BE2C (cell line): Measurements from ENCODE around the gene RTF2.
"Not testable (repeated sequence)": the region's sequence is repeated elsewhere in the genome, so short reads cannot be mapped to it uniquely, and the experiment has no call there.

ENCODE experiments used
- DNase-seq: peaks from one replicate; pipeline ENCODE4 v3.0.0-alpha.2; 2020
- H3K27me3 ChIP-seq: fragments of 250-450 bp; sonication (Bioruptor Pico); 2 replicates; pipeline ENCODE4 v1.5.1; 2020; ENCODE audit warnings: mild to moderate bottlenecking
- H3K36me3 ChIP-seq: fragments of 250-450 bp; sonication (Bioruptor Pico); 2 replicates; pipeline ENCODE4 v1.5.1; 2020; ENCODE audit warnings: mild to moderate bottlenecking
- H3K4me1 ChIP-seq: fragments of 250-450 bp; sonication (Bioruptor Pico); 2 replicates; pipeline ENCODE4 v1.5.1; 2020
- H3K4me3 ChIP-seq: 2 replicates; pipeline ENCODE4 v1.5.1; 2011; ENCODE audit warnings: low read depth, low read length
- H3K9me3 ChIP-seq: fragments of 250-450 bp; sonication (Bioruptor Pico); 2 replicates; pipeline ENCODE4 v1.5.1; 2020
- TF ChIP-seq, protein P1 (sequence below): IDR thresholded peaks from 2 replicates; pipeline ENCODE4 v1.5.1; 2012; ENCODE audit warnings: mild to moderate bottlenecking, low read depth, low read length

RTF2 gene

DNA sequence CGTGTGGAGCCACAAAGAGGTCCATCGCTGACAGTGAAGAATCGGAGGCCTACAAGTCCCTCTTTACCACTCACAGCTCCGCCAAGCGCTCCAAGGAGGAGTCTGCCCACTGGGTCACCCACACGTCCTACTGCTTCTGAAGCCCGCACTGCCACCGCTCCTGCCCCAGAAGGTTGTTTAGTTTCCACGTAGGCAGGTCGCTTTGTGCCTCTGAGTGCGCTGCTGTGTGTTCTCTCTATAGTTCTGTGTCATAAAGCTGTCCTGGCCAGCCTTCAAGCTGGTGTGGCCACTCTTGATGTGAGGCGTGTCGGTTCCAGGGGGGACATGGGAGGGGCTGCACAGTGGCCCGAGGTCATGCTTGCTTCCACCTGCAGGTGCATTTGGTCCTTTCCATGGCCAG is 49.7 kb downstream of the RTF2 start:
- DNase-seq, result no peak
- TF ChIP-seq, protein P1, sequence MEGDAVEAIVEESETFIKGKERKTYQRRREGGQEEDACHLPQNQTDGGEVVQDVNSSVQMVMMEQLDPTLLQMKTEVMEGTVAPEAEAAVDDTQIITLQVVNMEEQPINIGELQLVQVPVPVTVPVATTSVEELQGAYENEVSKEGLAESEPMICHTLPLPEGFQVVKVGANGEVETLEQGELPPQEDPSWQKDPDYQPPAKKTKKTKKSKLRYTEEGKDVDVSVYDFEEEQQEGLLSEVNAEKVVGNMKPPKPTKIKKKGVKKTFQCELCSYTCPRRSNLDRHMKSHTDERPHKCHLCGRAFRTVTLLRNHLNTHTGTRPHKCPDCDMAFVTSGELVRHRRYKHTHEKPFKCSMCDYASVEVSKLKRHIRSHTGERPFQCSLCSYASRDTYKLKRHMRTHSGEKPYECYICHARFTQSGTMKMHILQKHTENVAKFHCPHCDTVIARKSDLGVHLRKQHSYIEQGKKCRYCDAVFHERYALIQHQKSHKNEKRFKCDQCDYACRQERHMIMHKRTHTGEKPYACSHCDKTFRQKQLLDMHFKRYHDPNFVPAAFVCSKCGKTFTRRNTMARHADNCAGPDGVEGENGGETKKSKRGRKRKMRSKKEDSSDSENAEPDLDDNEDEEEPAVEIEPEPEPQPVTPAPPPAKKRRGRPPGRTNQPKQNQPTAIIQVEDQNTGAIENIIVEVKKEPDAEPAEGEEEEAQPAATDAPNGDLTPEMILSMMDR, result no peak
- no peak overlapping the region for H3K4me3 ChIP-seq
- peaks cover 33% of the 10 kb centered on the region for H3K36me3 ChIP-seq
- H3K9me3 ChIP-seq, result no peaks in the 10 kb centered on the region
- no peaks in the 10 kb centered on the region for H3K27me3 ChIP-seq
- H3K4me1 ChIP-seq, result no peaks in the 10 kb centered on the region

DNA sequence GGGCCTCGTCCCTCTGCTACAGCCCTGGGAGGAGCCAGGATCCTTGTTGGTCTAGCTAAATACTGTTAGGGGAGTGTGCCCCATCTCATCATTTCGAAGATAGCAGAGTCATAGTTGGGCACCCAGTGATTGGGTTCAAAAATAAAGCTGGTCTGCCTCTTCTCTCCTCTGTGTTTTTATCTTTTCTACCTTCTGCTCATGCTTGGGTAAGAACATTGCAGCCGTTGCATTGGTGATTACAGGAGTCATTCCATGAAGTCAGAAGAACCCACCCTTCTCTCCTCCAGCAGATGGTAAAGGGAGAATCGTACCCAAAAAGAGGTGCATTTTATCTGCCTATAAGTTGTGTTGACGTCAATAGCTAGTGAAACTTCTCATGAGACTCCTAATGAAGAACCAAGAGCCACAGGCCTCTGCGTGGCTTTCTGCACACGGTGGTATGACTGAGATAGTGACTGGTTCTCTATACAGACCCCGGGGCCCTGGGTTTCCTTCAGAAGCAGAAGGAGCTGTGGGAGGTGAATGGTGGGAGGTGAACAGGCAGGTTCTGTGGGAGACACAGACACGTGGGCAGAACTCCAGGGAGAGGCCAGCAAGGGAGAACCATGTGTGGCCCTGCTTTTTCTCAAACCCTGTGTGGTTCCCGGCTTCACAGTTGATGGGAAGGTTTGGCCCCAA is 50.4 kb downstream of the RTF2 start:
- H3K36me3 ChIP-seq, result peaks cover 27% of the 10 kb centered on the region
- TF ChIP-seq, protein P1, result no peak
- no peaks in the 10 kb centered on the region for H3K27me3 ChIP-seq
- DNase-seq, result no peak
- H3K9me3 ChIP-seq, result no peaks in the 10 kb centered on the region
- H3K4me1 ChIP-seq, result no peaks in the 10 kb centered on the region
- H3K4me3 ChIP-seq, result no peak overlapping the region

DNA sequence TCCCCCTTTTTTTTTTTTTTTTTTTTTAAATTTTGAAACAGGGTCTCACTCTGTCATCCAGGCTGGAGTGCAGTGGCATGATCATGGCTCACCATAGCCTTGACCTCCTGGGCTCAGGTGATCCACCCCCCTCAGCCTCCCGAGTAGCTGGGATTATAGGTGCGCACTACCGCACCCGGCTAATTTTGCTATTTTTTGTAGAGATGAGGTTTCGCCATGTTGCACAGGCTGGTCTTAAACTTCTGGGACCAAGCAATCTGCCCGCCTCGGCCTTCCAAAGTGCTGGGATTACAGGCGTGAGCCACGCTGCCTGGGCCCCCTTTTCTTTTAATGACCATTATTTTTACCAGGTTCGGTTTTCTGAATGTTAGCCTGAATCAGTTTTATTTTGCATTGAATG is 51.1 kb downstream of the RTF2 start:
- no peak for DNase-seq
- Histone ChIP-seq H3K9me3 (no peaks in the 10 kb centered on the region), H3K4me3 (no peak overlapping the region), H3K36me3 (peaks cover 24% of the 10 kb centered on the region), H3K4me1 (no peaks in the 10 kb centered on the region), H3K27me3 (no peaks in the 10 kb centered on the region)
- TF ChIP-seq, protein P1, result no peak

DNA sequence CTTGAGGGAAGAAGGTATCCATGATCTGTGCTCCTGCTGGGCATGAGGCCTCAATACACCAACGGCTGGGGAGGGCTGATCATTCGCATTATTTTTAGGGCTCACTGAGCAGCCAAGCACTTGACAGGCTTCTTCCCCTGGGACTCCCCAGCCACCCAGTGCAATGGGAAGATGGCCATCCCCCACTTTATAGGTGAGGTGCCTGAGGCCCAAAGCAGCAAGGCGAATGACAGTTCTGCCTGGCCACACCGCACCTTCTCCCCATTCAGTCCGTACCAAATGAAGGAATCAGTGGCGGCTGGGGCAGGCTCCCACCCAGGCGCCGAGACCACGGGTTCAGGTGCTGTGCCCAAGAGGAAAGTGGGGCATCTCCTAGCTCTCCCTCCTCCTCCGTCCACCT is 51.8 kb downstream of the RTF2 start:
- H3K4me3 ChIP-seq, result no peak overlapping the region
- H3K27me3 ChIP-seq, result no peaks in the 10 kb centered on the region
- peaks cover 24% of the 10 kb centered on the region for H3K36me3 ChIP-seq
- no peaks in the 10 kb centered on the region for H3K9me3 ChIP-seq
- no peak for DNase-seq
- TF ChIP-seq, protein P1, result no peak
- H3K4me1 ChIP-seq, result no peaks in the 10 kb centered on the region

DNA sequence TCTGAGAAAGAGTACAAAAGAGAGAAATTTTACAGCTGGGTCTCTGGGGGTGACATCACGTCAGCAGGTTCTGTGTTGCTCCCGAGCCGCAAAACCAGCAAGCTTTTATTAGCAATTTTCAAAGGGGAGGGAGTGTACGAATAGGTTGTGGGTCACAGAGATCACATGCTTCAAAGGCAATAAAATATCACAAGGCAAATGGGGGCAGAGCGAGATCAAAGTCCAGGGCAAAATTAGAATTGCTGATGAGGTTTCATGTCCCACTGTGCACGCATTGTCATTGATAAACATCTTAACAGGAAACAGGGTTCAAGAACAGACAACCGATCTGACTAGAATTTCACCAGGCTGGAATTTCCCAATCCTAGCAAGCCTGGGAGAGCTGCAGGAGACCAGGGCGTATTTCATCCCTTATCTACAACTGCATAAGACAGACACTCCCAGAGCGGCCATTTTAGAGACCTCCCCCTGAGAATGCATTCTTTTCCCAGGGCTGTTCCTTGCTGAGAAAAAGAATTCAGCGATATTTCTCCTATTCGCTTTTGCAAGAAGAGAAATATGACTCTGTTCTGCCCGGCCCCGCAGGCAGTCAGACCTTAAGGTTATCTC is 52.4 kb downstream of the RTF2 start:
- peaks cover 24% of the 10 kb centered on the region for H3K36me3 ChIP-seq
- not testable (repeated sequence) for H3K27me3 ChIP-seq, DNase-seq, H3K9me3 ChIP-seq, H3K4me1 ChIP-seq, H3K4me3 ChIP-seq

DNA sequence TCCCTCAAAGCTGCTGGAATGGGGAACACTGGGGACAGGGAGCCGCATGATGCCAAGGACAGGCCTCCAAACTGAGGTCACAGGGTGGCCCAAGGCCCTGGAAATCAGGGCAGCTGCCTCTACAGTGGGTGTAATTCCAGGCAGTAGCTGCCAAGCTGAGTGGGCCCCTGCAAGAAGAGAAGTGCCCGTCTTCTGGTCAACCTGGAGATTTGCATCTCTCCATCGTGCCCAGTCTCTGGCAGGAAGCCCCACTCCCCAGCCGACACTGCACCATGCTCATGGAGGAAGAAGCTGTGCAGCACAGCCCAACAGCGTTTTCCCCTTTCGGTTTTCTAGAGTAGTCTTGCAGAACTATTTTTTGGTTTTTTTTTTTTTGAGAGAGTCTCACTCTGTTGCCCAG is 53.9 kb downstream of the RTF2 start:
- TF ChIP-seq, protein P1, result no peak
- H3K4me1 ChIP-seq, result no peaks in the 10 kb centered on the region
- no peak for DNase-seq
- no peaks in the 10 kb centered on the region for H3K9me3 ChIP-seq
- peaks cover 24% of the 10 kb centered on the region for H3K36me3 ChIP-seq
- H3K4me3 ChIP-seq, result no peak overlapping the region
- H3K27me3 ChIP-seq, result no peaks in the 10 kb centered on the region

DNA sequence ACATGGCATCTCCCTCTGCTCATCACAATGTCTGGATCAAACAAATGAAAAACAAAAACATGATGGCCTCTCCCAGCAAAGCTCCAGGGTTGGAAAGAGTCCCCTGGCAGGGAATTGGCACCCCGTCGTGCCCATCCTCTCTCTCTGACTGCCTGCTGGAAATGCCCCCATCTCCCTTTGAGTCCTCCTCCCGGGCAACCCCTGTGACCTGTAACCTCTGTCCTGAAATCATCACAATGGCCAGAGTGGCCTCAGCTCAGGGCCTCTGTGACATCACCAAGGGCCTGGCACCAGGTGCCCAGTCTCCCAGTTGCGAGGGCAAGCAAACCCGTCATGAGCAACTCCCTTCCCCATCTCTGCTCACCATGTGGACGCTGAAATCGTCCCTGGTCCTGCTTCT is 56.0 kb downstream of the RTF2 start, which contains the start of gene FAM209A:
FAM209A (plus strand) TSS at position 301 of the 400 bp plus-strand sequence; CDS start at position 366, 65 bp downstream.
- H3K4me1 ChIP-seq, H3K9me3 ChIP-seq, H3K27me3 ChIP-seq, H3K36me3 ChIP-seq, DNase-seq, H3K4me3 ChIP-seq: not testable (repeated sequence)
